AG04449 (cell line): ENCODE measurements around the gene RRM2.

Experiments used
- CTCF ChIA-PET: fragments of 350-600 bp; formaldehyde crosslinking; extraction: SDS; loops from one replicate; lab custom pipeline; 2021; ENCODE audit warnings: antibody characterized with exemption; lab: Yijun Ruan, JAX
- POLR2A ChIA-PET: fragments of 400-600, 350-600 bp; formaldehyde crosslinking; extraction: SDS; loops from one replicate; lab custom pipeline; 2020; ENCODE audit warnings: antibody characterized with exemption, inconsistent platforms; lab: Yijun Ruan, JAX
- DNase-seq: peaks from one replicate; pipeline ENCODE4 v3.0.0-alpha.2; 2010; ENCODE audit warnings: low read depth, low spot score
- H3K4me3 ChIP-seq: 2 replicates; pipeline ENCODE4 v1.5.1; 2011; ENCODE audit warnings: low read depth, mild to moderate bottlenecking, control low read depth, low read length
- CTCF ChIP-seq: IDR thresholded peaks from one replicate; pipeline ENCODE4 v1.5.1; 2011; ENCODE audit warnings: mild to moderate bottlenecking, moderate library complexity, low read length, control low read depth, inconsistent platforms; ENCODE audit not compliant: insufficient read depth; ENCODE audit errors: missing control alignments

Gene RRM2

DNA sequence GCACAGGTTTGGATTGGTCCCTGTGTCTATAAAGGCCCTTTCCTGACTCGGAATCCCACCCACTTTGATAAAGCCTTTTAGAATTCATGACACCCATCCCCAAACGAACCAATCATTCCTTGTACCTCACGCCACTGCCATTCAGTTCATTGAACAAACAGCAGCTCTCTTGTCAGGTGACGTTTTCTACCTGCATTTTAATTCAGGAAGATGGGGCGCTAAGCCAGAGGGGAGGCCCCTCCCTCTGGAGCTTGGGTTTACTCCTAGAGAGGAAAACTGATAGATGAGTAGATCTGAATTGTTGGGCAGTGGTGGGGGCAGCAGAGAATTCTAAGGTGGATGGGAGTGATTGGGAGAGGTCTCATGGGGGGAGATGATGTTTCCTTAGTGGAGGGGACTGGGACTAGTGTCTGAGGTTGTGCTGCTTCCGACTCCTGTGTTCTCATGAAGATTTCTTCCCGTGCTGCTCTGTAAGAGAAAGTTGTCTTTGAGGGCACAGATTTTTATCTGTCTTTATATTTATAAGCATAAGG, 9.6 kb downstream of the RRM2 start:
- CTCF ChIA-PET: interaction anchor here (1.4 to 16.0 kb wide), 6 partner anchors 7 to 303 kb away, joined by 5 to 356 read pairs (median 10); no protein-coding TSS in a partner anchor
- no peak for TF ChIP-seq CTCF
- no peak overlapping the region for H3K4me3 ChIP-seq
- DNase-seq: no peak
- POLR2A ChIA-PET: no interaction called here

- no peak for TF ChIP-seq CTCF
- DNase-seq: no peak
- H3K4me3 ChIP-seq: no peak overlapping the region
- ChIA-PET CTCF (interaction anchor here (1.7 to 16.0 kb wide), 6 partner anchors 7 to 303 kb away, joined by 6 to 356 read pairs (median 10); no protein-coding TSS in a partner anchor), POLR2A (no interaction called here)
Observed at GRCh38 chr2:10132596-10132995, 10.1 kb downstream of the RRM2 start.

- no peak for TF ChIP-seq CTCF
- DNase-seq: no peak
- ChIA-PET CTCF (interaction anchor here (1.7 to 16.0 kb wide), 6 partner anchors 8 to 302 kb away, joined by 6 to 356 read pairs (median 10); no protein-coding TSS in a partner anchor), POLR2A (no interaction called here)
- no peak overlapping the region for H3K4me3 ChIP-seq
Observed at GRCh38 chr2:10132996-10133647, 10.6 kb downstream of the RRM2 start.

DNA sequence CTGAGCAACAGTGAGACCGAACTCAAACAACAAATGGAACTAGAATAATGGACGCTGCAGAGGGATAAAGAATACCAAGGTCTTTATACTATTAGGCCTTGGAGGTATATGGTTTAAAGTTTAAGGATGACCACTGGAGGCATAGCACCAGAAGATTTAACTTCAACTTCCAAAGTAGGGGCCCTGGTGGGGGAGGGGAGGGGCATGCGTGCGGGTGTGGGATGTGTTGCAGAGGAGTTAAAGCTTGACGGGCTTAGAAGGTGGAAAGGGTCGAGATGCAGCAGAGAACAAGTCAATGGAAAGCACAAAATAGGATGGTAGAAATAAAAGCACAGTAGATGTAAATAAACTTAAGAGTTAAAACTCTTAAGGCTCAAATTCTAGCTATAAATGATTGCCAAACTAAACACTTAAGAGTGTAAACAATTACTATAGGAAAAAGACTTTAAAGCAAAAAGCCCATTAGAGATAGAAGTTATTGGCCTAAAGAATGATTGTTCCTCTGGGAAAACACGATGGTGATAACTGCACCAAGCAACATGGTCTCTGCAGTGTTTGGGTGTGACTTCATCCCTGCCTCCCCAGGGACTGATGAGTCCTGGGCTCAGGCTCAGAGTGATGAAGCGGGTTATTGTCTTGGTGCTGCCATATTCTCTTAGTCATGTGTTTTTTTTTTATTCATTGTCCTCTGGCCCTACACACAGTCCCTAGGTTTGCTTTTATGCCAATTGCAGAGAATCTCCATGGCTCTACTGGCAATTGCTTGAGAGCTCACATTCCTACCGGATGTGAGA, 13.0 kb downstream of the RRM2 start:
- DNase-seq: no peak
- ChIA-PET POLR2A (interaction anchor here (1.5 kb wide), 1 partner anchor 313 kb away, joined by 5 read pairs; the partner anchor contains the start of gene ODC1), CTCF (interaction anchor here (1.5 to 16.0 kb wide), 4 partner anchors 10 to 300 kb away, joined by 3 to 356 read pairs (median 26); no protein-coding TSS in a partner anchor)
- TF ChIP-seq CTCF: no peak
- H3K4me3 ChIP-seq: no peak overlapping the region

GRCh38 chr2:10136101-10136934, 13.8 kb downstream of the RRM2 start:
- ChIA-PET CTCF (interaction anchor here (1.4 to 16.0 kb wide), 3 partner anchors 11 to 299 kb away, joined by 9 to 356 read pairs (median 41); no protein-coding TSS in a partner anchor), POLR2A (interaction anchor here (1.5 kb wide), 1 partner anchor 312 kb away, joined by 5 read pairs; the partner anchor contains the start of gene ODC1)
- no peak overlapping the region for H3K4me3 ChIP-seq
- TF ChIP-seq CTCF: no peak
- DNase-seq: no peak
